HG03571 (cell line): ENCODE results near the gene PDXK.

Experiments
- ATAC-seq: cut with Tn5 transposase; IDR thresholded peaks from one replicate; pipeline ENCODE4 v1.9.1; 2021; ENCODE audit not compliant: unreplicated experiment

Gene PDXK

DNA sequence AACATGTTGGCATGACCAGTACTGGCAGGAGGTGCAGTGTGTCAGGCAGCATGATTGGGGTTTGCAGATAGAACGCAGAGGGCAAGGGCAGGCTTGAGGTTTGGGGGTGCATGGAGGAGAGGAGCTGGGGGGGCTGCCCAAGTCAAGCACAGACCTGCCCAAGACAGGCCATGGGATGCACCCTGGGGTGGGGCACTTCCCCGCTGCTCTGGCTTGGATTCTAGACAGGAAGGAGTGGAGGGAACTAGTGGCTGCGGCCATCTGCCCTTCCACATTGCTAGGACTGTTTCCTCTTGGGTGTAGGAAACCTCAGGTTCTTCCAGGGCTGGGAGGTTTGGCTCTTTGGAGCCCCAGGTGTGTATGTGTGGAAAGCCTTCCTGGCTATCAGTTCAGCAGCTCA is 3.0 kb downstream of the PDXK start:
- no peak for ATAC-seq

DNA sequence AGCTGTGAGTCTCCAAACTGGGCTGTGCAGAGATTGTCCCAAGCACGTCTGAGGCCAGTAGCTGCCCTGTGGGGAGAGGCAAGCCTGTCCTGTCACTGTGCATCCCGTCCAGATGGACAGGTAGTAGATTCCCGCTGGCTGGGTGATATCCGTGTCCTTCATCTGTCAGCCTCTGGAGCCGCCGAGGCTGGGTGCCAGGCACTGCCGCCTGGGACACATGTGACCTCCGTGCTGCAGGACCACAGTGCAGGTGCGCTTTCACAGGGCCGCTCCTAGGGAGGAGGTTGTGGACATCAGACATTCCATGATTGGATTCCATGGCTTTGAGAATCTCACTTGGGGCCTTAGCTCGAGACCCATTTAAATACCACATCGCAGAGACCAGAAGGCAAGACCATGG is 4.7 kb downstream of the PDXK start:
- no peak for ATAC-seq

DNA sequence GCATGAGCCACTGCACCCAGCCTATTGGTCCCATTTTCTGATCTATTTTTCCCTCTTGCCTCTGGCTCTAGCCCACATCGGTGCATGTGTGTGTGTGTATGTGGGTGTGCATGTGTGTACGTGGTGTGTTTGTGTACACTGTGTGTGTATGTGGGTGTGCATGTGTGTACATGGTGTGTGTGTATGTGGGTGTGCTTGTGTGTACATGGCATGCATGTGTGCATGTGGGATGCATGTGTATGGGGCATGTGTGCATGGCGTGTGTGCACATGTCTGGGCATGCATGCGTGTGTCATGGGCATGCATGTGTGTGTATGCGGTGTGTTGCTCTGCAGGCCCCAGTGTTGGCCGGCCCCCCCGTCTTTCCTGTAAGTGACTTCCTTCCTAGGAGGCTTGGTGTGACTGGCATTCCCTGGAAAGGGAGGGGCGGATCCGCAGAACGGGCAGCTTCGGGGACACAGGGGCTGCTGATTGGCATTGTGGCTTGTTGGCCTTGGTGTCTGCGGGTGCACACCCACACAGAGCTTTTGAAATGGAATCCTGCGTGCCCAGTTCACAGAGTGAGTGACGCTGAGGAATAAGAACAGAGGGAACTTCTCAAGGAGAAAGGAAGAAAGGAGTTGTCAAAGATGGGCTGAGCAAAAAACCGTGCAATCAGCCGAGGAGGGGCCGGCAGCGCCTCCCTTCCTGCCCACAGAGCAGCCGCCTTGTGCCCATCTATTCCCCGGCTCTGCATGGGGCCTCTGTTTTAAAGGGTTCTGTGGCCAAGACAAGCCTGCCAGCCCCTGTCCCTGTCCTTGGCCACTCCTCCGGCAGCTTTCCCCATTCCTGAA is 8.0 kb downstream of the PDXK start:
- no peak for ATAC-seq

DNA sequence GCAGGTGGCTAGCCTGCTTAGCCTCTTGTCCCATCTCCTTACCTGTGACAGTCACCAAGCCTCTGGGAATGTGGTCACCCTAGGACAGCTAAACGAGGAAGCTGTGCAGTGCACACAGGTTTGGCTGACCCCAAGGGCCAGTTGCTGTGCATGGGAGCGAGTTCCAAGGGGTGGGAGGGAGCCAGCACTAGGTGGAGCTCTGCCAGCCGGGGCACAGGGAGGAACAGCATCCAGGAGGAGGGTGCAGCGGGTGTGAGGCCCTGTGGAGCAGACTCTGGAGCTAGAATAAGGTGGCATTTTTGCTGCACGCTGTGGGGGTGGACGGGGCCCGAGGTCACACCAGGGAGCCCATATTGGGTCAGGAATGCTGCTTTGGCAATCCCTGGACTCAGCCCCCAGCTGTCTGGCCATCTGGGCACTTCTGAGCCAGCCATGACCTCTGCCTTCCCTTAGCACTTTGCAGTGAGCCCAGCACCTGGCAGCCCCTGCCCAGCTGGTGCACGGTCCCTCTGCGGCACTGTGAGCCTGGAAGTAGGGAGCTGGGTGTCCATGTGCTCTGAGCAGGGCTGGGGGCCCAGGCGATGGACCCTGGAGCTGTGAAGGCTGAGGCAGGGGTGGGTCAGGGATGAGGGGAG is 8.7 kb downstream of the PDXK start:
- no peak for ATAC-seq

DNA sequence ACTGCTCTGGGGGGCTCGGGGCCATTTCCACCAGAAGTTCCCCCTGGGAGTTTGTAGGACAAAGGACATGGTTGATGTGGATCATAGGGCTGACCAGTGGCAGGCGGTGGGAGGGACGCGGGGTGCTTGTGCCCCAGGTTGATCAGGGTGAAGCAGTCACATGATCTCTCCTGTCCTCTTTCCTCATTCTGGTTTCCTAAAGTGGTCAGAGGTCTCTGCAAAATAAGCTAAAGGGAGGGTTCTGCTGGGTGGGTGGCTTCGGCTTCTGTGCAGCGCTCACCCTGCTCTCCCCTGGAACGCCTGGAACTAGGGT is 9.2 kb downstream of the PDXK start:
- peak; percentile 10 for ATAC-seq

DNA sequence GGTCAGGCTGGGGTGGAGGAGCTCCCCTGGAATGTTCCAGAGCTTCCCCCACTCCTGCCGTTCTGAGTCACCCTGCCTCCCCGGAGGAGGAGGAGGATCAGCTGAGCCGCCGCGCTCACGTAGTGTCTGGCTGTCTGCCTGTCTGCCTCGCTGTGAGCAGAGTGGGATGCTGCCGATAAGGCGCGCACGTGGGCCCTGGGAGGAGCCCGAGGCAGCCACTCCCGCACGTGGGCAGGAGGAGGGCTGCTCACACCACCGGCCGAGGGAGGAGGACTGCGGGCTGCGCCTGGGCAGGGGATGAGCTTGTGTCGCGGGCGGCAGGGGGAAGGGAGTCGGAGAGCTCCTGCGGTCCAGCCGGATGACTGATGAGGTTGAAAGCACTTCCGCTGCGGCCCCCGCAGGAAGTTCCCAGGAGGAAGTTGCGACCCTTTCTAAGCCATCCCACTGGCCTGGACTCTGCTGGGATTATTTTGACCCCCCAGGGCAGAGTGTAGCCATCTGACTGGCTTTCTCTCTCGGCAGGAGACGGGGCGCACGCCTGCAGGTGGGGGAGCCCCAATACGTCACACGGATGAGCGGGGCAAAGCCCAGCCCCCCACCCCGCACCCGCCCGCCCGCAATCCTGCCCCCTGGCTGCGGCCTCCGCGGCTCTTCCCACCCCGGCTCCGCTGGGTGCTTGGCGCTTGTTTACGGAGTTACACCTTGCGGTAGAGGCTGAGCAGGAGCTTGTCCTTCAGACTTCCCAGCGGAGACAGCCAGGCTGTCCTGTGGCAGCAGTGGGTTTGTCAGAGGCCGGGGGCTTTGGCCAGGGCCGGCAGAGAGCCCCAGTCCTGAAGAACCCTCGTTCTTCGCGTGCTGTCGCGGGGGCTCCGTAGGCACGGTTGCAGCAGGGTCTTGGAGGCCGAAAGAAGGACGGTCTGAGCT is 9.8 kb downstream of the PDXK start:
- peak; percentile 73 for ATAC-seq

DNA sequence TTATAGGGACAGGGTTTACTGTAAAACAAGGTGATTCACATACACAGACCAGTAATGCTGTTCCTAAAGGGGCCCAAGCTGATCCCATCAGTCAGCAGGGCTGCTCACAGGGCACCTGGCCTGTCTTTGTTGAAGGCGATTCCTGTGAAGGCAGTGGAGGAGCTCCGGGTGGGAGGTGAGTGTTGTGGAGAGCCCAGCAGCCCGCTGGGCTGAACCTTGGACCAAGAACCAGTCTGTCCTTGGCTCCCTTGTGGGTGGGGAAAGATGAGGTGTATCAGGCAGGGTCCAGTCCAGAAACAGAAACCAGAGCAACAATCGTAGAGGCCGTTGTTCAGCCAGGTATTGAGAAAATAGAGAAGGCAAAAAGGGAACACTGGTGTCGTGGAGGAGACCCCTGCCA is 12.5 kb downstream of the PDXK start:
- ATAC-seq, result no peak

DNA sequence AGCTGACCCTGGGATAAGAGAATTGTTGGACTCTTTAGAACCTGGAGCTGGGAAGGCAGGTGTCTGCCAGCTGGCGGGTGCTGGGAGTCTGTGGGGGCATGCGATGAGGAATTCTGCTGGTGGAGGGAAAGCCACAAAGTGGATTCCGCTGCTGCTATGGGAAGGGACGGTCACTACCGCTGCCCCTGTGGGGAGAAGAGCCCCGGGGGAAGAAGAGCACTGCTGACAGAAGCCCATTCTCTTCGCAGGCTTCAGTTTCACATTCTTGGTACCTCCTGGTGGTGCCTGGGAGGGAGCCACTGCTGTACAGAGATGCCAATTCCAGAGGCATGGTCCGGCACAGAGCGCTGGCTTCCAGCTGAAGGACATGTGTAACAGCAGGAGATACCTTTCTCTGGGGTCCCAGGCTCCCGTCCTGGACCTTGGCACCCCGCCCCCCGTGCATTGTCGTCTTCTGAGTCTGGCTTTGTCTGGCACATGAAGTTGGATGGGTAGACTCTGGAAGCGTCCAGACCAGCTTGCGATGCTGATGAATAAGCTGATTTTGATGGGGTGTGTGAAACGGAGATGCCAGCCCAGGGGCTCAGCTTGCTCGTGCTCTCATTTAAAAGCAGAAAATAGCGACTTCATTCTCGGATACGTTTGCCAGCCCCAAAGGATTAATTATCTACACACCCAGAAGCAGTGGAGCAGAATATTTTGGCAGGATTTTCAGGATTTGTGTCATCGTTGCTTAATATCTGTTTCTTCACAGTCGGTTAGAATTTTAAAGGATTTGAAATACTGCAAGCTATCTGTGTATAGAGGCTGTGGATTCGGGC is 13.2 kb downstream of the PDXK start:
- no peak for ATAC-seq

DNA sequence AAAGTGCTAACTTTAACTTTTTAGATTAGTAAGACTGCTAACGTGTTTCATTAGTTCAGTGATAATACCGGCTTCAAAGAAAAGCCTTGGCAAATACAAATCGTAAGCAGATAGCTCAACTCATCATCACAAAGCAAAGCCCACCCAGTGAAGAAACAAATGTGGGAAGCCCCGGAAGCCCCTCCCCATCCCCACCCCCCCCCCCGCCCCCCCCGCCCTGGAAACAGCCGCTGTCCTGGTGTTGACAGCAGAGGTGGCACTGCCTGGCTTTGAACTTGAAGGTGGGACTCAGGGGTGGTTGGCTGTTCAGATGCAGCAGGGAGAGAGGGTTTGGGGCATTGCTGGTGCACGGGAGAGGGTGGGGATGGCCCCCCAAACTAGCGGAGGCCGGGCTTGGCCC is 14.1 kb downstream of the PDXK start:
- ATAC-seq, result no peak

DNA sequence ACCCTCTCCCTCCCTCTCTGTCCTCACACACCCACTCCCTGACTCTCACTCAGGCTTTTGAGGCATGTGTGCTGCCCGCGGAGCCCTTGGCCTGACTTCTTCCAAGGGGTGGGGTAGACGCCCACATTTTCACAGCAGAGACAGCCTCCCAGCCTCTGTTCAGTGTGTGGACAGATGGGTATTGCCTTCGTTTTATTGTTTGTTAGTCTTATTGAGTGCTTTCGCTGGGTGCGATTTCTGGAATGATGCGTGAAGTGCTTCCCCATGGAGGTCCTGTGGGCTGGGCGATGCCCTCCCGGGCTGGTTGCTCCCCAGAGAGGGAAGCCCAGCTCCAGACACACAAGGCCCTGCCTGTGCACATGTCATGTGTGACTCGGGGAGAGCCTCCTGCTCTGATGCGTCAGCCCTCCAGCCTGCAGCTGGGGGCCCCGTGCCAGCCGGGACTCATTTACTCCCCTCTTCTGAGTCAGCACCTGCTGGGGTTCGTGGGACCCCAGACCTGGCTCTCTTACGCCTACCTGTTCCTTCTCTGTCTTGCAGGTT is 14.7 kb downstream of the PDXK start:
- ATAC-seq, result no peak

DNA sequence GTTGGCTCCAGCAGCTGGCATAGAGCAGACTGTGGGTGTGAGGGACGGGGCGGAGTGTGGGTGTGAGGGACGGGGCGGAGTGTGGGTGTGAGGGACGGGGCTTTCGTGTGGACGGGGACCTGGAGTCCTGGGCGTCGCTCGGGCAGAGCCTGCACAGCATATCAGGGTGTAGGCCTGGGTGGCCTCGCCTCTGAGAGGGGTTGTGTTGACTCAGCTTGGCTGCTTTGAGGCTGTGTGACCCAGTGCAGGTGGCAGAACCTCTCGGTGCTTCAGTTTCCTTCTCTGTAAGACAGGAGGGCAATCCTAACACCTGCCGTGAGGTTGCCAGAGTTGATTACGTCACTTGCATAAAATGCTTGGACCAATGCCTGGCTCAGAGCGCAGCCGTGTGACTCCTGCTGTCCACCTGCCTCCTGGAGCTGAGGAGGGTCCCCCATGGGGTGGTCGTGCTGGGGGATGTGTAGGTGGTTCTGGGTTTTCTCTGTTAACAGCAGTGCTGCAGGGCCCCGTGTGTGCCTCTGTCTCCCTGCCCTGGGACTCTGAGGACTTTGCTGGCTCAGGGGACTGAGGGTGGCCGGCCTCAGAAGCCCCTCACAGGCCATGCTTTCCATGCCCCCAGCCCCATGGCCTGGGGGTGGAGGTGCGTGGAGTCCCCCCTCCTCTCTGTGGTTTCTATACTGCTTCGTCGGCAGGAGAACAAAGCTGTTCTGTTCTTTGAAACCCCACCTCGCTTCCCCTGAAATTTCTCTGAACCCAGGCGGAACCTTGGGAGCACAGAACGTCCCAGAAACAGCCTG is 15.4 kb downstream of the PDXK start:
- ATAC-seq, result no peak

DNA sequence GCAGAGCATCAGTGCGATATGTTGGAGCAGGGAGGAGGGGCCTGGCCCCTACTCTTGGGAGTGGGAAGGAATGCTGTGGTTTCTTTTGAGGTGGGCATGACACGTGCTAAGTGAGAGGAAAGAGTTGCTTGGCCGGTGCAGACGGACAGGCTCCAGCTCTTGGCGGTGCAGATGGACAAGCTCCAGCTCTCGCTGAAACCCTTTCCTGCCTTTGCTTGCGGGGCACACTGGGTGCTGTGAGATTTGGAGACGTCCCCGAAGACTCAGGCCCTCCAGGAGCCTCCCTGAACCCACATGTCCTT is 15.9 kb downstream of the PDXK start:
- no peak for ATAC-seq

DNA sequence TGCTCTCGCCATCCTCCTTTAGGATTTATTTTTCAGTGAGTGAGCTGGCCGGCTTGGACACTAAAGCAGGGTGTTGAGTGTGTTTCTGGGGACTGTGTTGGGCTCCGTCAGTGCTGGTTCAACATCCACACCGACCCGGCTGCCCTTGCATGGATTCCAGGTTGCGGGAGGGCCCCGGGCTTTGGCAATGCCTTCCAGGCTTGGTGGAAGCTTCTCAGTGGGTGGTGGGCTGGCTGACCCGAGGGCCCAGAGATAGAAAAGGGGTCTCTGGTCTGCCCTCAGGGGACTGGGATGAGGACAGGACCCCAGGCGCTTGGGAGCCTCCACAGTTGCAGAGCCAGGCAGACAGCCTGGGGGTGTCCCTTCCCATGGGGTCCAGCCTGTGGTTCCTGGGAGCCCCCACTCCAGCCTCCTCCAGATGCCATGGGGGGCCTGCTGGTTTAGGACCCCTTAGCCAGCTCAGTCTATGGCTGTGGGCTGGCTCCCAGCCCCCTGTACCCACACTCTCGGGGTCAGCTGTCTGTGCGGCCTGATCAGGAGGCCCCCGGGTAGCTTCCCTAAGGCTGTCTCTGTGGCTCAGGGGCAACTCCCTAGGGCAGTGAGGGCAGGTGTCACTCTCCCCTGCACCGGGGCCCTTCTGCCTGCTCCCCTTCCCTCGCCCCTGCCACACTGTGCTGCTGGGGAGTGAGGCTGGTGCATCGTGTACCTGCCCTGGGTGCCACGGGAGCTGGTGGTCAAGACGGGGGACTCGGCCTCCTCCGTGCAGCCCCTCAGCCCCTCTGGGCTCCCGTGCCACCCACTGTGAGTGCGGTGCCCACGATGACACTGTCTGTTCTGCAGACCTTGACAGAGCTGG is 16.5 kb downstream of the PDXK start:
- ATAC-seq, result no peak

DNA sequence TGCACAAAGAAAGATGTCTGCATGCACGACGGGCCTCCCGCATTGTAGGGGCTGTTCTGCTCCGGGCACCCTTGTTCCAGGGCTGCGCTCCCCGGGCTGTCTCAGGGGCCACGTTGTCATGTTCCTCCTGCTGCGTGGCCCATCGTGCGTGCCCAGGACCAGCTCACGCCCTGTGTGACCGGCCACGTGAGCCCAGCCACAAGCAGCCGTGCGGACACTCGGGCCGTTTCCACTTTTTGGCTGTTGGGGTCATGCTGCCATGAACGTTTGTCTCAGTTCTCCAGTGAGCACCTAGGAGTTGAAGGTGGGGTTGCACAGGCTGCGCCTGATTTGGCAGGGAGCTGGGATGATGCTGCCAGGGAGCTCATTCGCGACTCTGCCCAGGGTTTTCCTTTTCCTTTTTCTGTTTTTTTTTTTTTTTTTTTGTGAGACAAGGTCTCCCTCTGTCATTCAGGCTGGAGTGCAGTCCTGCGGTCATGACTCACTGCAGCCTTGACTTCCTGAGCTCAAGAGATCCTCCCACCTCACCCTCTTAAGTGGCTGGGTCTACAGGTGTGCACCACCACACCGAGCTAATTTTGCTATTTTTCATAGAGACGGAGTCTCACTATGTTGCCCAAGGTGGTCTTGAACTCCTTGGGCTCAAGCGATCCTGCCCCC is 17.4 kb downstream of the PDXK start:
- no peak for ATAC-seq

DNA sequence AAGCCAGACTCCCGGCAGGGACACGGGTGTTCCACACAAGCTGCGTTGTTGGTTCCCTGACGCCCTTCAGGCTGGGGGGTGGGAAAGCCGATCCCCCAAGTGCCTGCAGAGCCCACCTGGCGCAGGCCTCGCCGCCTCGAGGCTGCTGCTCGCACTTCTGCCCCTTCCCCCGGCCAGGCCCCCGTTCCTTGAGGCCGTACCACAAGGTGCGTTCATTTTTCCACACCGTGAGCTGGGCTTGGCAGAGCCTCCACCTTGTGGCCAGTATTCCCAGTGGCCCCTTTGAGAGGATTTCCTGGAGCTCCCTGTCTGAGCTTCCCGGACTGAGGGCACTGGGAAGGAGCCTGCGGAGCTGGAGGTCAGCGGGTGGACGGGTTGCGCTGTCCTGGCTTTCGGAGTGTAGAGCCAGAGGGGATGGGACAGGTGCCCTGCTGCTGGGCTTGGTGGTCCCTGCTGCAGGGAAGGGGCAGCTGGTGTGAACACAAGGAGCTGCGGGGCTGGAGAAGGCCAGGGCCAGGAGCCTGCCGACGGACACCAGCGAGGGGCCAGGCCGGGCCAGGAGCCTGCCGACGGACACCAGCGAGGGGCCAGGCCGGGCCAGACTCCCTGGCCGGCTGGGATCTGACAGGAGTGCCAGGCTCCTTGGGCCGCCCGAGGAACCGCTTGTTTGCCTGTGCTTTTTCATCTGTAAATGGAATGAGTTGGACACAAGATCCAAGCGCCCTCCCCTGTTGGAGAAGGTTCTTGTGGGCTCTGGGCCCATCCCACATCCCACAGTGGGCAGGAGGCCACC is 18.4 kb downstream of the PDXK start:
- no peak for ATAC-seq

DNA sequence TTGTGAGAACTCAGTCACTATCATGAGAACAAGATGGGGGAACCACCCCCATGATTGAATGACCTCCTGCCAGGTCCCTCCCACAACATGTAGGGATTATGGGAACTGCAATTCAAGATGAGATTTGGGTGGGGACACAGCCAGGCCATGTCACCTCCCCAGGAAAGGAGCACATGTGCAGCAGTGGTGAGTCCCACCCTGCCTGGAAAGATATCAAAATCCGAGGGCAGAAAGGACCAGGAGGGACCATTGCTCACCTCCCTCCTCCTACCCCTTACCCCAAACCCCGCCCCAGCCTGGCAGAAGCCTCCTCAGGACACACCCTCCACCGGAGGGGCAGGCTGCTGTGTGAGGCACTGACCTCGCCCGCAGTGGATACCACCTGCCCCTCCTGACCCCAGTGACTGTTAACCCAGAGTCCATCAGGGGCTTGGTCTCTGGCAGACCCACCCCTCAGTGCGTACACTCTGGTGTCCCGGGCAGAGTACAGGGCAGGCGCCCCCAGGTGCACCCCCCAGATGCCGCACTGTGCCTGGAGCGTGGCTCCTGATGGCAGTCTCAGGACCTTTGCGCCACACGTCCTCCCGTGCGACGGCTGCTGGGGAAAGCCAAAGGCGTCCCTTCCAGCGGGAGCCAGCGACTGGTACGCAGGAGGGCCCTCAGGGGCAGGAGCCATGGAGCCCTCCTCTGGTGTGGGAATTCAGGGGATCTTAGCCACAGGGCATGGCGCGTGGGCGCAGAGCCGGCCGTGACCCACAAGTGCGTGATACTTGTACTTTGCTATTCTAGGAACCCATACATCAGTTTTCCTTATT is 20.9 kb downstream of the PDXK start:
- no peak for ATAC-seq
